Activated CD4-positive, alpha-beta memory T cell treated with anti-CD3 and anti-CD28 coated beads for 36 hours (primary cell): ENCODE measurements around the gene PPP1R7. TPM values are rescaled to one million over a fixed set of nuclear protein-coding genes. Genes with fewer than 3 reads are reported as not detected.

ENCODE experiments used
- CTCF ChIA-PET: fragments of 350-600 bp; sonication (Branson Sonifier 250); formaldehyde crosslinking; loops from one replicate; lab custom pipeline; 2021; ENCODE audit warnings: antibody characterized with exemption, inconsistent platforms; lab: Charles Lee
- POLR2A ChIA-PET: fragments of 350-600 bp; sonication (Branson Sonifier 250); formaldehyde crosslinking; loops from one replicate; lab custom pipeline; 2021; ENCODE audit warnings: antibody characterized with exemption; lab: Charles Lee
- DNase-seq: peaks from one replicate; pipeline ENCODE4 v3.0.0-alpha.2; 2020
- H3K27ac Mint-ChIP-seq: one replicate; pipeline ENCODE4 v1.8.0; 2021; ENCODE audit warnings: mixed read lengths
- H3K27me3 Mint-ChIP-seq: one replicate; pipeline ENCODE4 v1.8.0; 2021; ENCODE audit warnings: mixed read lengths
- H3K36me3 Mint-ChIP-seq: one replicate; pipeline ENCODE4 v1.8.0; 2021; ENCODE audit warnings: mixed read lengths
- H3K4me1 Mint-ChIP-seq: one replicate; pipeline ENCODE4 v1.8.0; 2021; ENCODE audit warnings: low read depth, mixed read lengths
- H3K4me3 Mint-ChIP-seq: one replicate; pipeline ENCODE4 v1.8.0; 2021; ENCODE audit warnings: mild to moderate bottlenecking, mixed read lengths
- H3K9me3 Mint-ChIP-seq: one replicate; pipeline ENCODE4 v1.8.0; 2021; ENCODE audit warnings: mixed read lengths
- intact Hi-C: fragments of 100-400 bp; cut with micrococcal nuclease; formaldehyde crosslinking; loops from one replicate; pipeline ENCODE4 v1.15.1; 2023
- total RNA-seq, 2 experiments: library from RNA; stranded (reverse); gene quantifications; one replicate each; pipeline ENCODE4 v1.2.3, GENCODE V29; 2021

PPP1R7 gene
- total RNA-seq, 2 experiments from 2014 or later: 123 to 132 TPM

GRCh38 chr2:241134711-241135110, 15.6 kb upstream of the PPP1R7 start:
- Mint-ChIP-seq H3K9me3 (no peaks in the 10 kb centered on the region), H3K4me1 (peaks cover 5% of the 10 kb centered on the region), H3K4me3 (no peak overlapping the region), H3K27me3 (no peaks in the 10 kb centered on the region), H3K36me3 (peaks cover 50% of the 10 kb centered on the region), H3K27ac (no peak overlapping the region)
- POLR2A ChIA-PET: no interaction called here
- intact Hi-C loops: no loop called here
- CTCF ChIA-PET: interaction anchor here (0.6 to 0.7 kb wide), 2 partner anchors 11 kb away, joined by 3 to 4 read pairs; no protein-coding TSS in a partner anchor
- DNase-seq: no peak

- no peaks in the 10 kb centered on the region for H3K4me1 Mint-ChIP-seq
- intact Hi-C loops: no loop called here
- no peaks in the 10 kb centered on the region for H3K27me3 Mint-ChIP-seq
- H3K4me3 Mint-ChIP-seq: no peak overlapping the region
- POLR2A ChIA-PET: interaction anchor here (0.9 to 1.9 kb wide), 2 partner anchors 14 to 23 kb away, joined by 3 to 4 read pairs; partner anchors contain the start of gene PASK
- H3K9me3 Mint-ChIP-seq: no peaks in the 10 kb centered on the region
- no peak for DNase-seq
- no peak overlapping the region for H3K27ac Mint-ChIP-seq
- CTCF ChIA-PET: interaction anchor here (1.3 kb wide), 1 partner anchor 57 kb away, joined by 4 read pairs; no protein-coding TSS in a partner anchor
- peaks cover 45% of the 10 kb centered on the region for H3K36me3 Mint-ChIP-seq
These were observed 14.5 kb upstream of the PPP1R7 start for GRCh38 chr2:241135737-241136136.

- intact Hi-C loops: no loop called here
- CTCF ChIA-PET: interaction anchor here (1.3 kb wide), 1 partner anchor 58 kb away, joined by 4 read pairs; no protein-coding TSS in a partner anchor
- peaks cover 45% of the 10 kb centered on the region for H3K36me3 Mint-ChIP-seq
These were observed 14.1 kb upstream of the PPP1R7 start for GRCh38 chr2:241136191-241136590.

GRCh38 chr2:241136661-241137260, 13.5 kb upstream of the PPP1R7 start:
- Mint-ChIP-seq H3K4me1 (no peaks in the 10 kb centered on the region), H3K27me3 (no peaks in the 10 kb centered on the region), H3K4me3 (no peak overlapping the region), H3K36me3 (peaks cover 43% of the 10 kb centered on the region), H3K9me3 (no peaks in the 10 kb centered on the region), H3K27ac (no peak overlapping the region)
- DNase-seq: no peak
- ChIA-PET CTCF (interaction anchor here (1.3 kb wide), 1 partner anchor 58 kb away, joined by 4 read pairs; no protein-coding TSS in a partner anchor), POLR2A (interaction anchor here (1.0 to 1.9 kb wide), 2 partner anchors 9 to 24 kb away, joined by 3 to 4 read pairs; no protein-coding TSS in a partner anchor)
- intact Hi-C loops: no loop called here

More at GRCh38 chr2:241136191-241136590, 14.1 kb upstream of the PPP1R7 start:
- no peak for DNase-seq
- Mint-ChIP-seq H3K27me3 (no peaks in the 10 kb centered on the region), H3K9me3 (no peaks in the 10 kb centered on the region), H3K4me3 (no peak overlapping the region), H3K4me1 (no peaks in the 10 kb centered on the region), H3K27ac (no peak overlapping the region)
- POLR2A ChIA-PET: interaction anchor here (0.9 to 1.9 kb wide), 3 partner anchors 8 to 23 kb away, joined by 3 to 4 read pairs (median 3); partner anchors contain the start of gene PASK

- ChIA-PET POLR2A (interaction anchor here (1.0 to 1.9 kb wide), 3 partner anchors 9 to 25 kb away, joined by 3 to 4 read pairs (median 3); partner anchors contain the start of gene PASK), CTCF (interaction anchor here (0.8 kb wide), 1 partner anchor 61 kb away, joined by 3 read pairs; no protein-coding TSS in a partner anchor)
- Mint-ChIP-seq H3K9me3 (no peaks in the 10 kb centered on the region), H3K27me3 (no peaks in the 10 kb centered on the region), H3K4me3 (no peak overlapping the region), H3K36me3 (peaks cover 48% of the 10 kb centered on the region), H3K4me1 (no peaks in the 10 kb centered on the region), H3K27ac (no peak overlapping the region)
- no peak for DNase-seq
- intact Hi-C loops: no loop called here
These were observed 12.7 kb upstream of the PPP1R7 start for GRCh38 chr2:241137276-241138190.

GRCh38 chr2:241138471-241138870, 11.8 kb upstream of the PPP1R7 start:
- DNase-seq: no peak
- Mint-ChIP-seq H3K9me3 (no peaks in the 10 kb centered on the region), H3K4me3 (no peak overlapping the region), H3K27ac (no peak overlapping the region), H3K36me3 (peaks cover 41% of the 10 kb centered on the region), H3K4me1 (no peaks in the 10 kb centered on the region), H3K27me3 (no peaks in the 10 kb centered on the region)
- ChIA-PET CTCF (no interaction called here), POLR2A (interaction anchor here (1.0 kb wide), 1 partner anchor 11 kb away, joined by 3 read pairs; the partner anchor contains the start of gene PASK)
- intact Hi-C loops: no loop called here

GRCh38 chr2:241139531-241140444, 10.5 kb upstream of the PPP1R7 start:
- H3K4me3 Mint-ChIP-seq: no peak overlapping the region
- H3K27ac Mint-ChIP-seq: no peak overlapping the region
- no peaks in the 10 kb centered on the region for H3K4me1 Mint-ChIP-seq
- H3K36me3 Mint-ChIP-seq: peaks cover 39% of the 10 kb centered on the region
- CTCF ChIA-PET: no interaction called here
- DNase-seq: no peak
- H3K9me3 Mint-ChIP-seq: no peaks in the 10 kb centered on the region
- no peaks in the 10 kb centered on the region for H3K27me3 Mint-ChIP-seq
- intact Hi-C loops: no loop called here
- POLR2A ChIA-PET: interaction anchor here (1.1 kb wide), 1 partner anchor 13 kb away, joined by 3 read pairs; no protein-coding TSS in a partner anchor

- DNase-seq: no peak
- ChIA-PET POLR2A (no interaction called here), CTCF (no interaction called here)
- intact Hi-C loops: no loop called here
- peaks cover 39% of the 10 kb centered on the region for H3K36me3 Mint-ChIP-seq
- H3K27me3 Mint-ChIP-seq: no peaks in the 10 kb centered on the region
- H3K9me3 Mint-ChIP-seq: no peaks in the 10 kb centered on the region
- H3K27ac Mint-ChIP-seq: no peak overlapping the region
- no peak overlapping the region for H3K4me3 Mint-ChIP-seq
- no peaks in the 10 kb centered on the region for H3K4me1 Mint-ChIP-seq
These were observed 9.8 kb upstream of the PPP1R7 start for GRCh38 chr2:241140445-241140840.

GRCh38 chr2:241141214-241141770, 9.0 kb upstream of the PPP1R7 start:
- ChIA-PET POLR2A (no interaction called here), CTCF (no interaction called here)
- H3K4me1 Mint-ChIP-seq: peaks cover 2% of the 10 kb centered on the region
- no peaks in the 10 kb centered on the region for H3K27me3 Mint-ChIP-seq
- DNase-seq: no peak
- intact Hi-C loops: no loop called here
- no peak overlapping the region for H3K4me3 Mint-ChIP-seq
- H3K27ac Mint-ChIP-seq: no peak overlapping the region
- no peaks in the 10 kb centered on the region for H3K9me3 Mint-ChIP-seq
- H3K36me3 Mint-ChIP-seq: peaks cover 33% of the 10 kb centered on the region

GRCh38 chr2:241142063-241142462, 8.2 kb upstream of the PPP1R7 start:
- Mint-ChIP-seq H3K36me3 (peaks cover 28% of the 10 kb centered on the region), H3K27ac (no peak overlapping the region), H3K4me3 (no peak overlapping the region), H3K4me1 (peaks cover 9% of the 10 kb centered on the region), H3K27me3 (no peaks in the 10 kb centered on the region), H3K9me3 (no peaks in the 10 kb centered on the region)
- POLR2A ChIA-PET: no interaction called here
- DNase-seq: no peak
- intact Hi-C loops: no loop called here
- CTCF ChIA-PET: no interaction called here

GRCh38 chr2:241142593-241142992, 7.7 kb upstream of the PPP1R7 start:
- Mint-ChIP-seq H3K27me3 (no peaks in the 10 kb centered on the region), H3K36me3 (peaks cover 28% of the 10 kb centered on the region), H3K4me1 (peaks cover 11% of the 10 kb centered on the region), H3K4me3 (no peak overlapping the region), H3K27ac (no peak overlapping the region), H3K9me3 (no peaks in the 10 kb centered on the region)
- no peak for DNase-seq
- ChIA-PET CTCF (no interaction called here), POLR2A (no interaction called here)
- intact Hi-C loops: no loop called here
